B cell (primary cell): ENCODE data around the gene RGS7BP.

Source experiments
- EZH2 ChIP-seq: IDR thresholded peaks from 2 replicates; pipeline ENCODE4 v1.6.1; 2012; ENCODE audit warnings: borderline replicate concordance, low read depth, mild to moderate bottlenecking, moderate library complexity, low read length; ENCODE audit not compliant: insufficient read depth, poor library complexity, severe bottlenecking
- TF ChIP-seq, protein P1 (sequence below): fragments of 200-600 bp; IDR thresholded peaks from one replicate; pipeline ENCODE4 v1.8.0; 2022; ENCODE audit warnings: antibody characterized with exemption, mild to moderate bottlenecking

GRCh38 chr5:64509828-64510227 is 4.0 kb downstream of the RGS7BP start:
- TF ChIP-seq, protein P1, sequence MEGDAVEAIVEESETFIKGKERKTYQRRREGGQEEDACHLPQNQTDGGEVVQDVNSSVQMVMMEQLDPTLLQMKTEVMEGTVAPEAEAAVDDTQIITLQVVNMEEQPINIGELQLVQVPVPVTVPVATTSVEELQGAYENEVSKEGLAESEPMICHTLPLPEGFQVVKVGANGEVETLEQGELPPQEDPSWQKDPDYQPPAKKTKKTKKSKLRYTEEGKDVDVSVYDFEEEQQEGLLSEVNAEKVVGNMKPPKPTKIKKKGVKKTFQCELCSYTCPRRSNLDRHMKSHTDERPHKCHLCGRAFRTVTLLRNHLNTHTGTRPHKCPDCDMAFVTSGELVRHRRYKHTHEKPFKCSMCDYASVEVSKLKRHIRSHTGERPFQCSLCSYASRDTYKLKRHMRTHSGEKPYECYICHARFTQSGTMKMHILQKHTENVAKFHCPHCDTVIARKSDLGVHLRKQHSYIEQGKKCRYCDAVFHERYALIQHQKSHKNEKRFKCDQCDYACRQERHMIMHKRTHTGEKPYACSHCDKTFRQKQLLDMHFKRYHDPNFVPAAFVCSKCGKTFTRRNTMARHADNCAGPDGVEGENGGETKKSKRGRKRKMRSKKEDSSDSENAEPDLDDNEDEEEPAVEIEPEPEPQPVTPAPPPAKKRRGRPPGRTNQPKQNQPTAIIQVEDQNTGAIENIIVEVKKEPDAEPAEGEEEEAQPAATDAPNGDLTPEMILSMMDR, result no peak
- TF ChIP-seq EZH2, result no peak
